ENCODE results near the gene RASSF3. TPM values are rescaled to one million over a fixed set of nuclear protein-coding genes. Genes with fewer than 3 reads are reported as not detected.

RASSF3 gene
- total RNA-seq, 1 donor from 2014 or later, result 29.5 TPM

DNA sequence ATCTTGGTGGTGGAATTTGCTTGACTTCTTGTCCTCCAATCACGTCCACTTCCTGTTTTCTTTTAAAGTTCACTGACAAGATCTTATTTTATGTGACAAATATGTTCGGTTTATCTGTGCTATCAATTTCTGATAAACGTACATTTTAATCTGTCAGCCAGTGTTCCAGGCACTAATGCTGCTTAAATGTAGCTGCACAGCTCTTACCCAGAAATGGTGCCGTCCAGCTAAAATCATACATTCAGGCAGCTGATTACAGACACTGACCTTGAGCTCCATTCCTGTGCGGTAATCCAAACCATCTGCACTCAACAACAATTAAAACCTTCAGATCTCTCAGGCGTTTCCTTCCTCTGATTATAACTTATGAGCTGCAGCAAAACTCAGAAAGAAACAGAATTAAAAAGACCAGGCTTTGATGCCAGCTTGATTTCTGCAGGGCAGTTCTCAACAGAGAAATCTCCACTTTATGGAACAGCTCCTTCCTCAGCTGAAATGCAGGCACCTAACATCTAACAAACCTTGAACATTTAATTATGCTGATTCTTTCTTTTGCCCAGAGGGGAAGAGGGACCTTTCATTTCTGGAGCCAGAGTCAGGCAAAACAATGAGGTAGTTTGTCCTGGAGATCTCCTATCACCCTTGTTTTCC lies 26.4 kb upstream of the RASSF3 start:
- TF ChIP-seq CTCF (IDR thresholded peaks at IDR 0.05) (no peak), POLR2AphosphoS5 (IDR thresholded peaks at IDR 0.05; ENCODE audit: insufficient read depth in 1 of 2, low read depth in 1 of 2) (peak in 1 of 2 donors; percentile 33), POLR2A (IDR thresholded peaks at IDR 0.05) (no peak)
- peak overlapping the region; percentile 1 for H3K27ac ChIP-seq
- no peaks in the 10 kb centered on the region for H3K36me3 ChIP-seq
- no peak overlapping the region for H3K4me3 ChIP-seq
- H3K27me3 ChIP-seq, result no peaks in the 10 kb centered on the region
- H3K9me3 ChIP-seq, result no peaks in the 10 kb centered on the region
- H3K4me1 ChIP-seq, result peaks cover 20% of the 10 kb centered on the region
- DNase-seq (ENCODE audit: extremely low spot score in 2 of 2), result no peak
- intact Hi-C loops (cut with DNase I), result no loop called here

GRCh38 chr12:64585104-64585503 lies 25.2 kb upstream of the RASSF3 start:
- H3K4me1 ChIP-seq, result peaks cover 20% of the 10 kb centered on the region
- no peak for DNase-seq (ENCODE audit: extremely low spot score in 2 of 2)
- H3K9me3 ChIP-seq, result no peaks in the 10 kb centered on the region
- intact Hi-C loops (cut with DNase I), result no loop called here
- no peak overlapping the region for H3K27ac ChIP-seq
- H3K4me3 ChIP-seq, result no peak overlapping the region
- TF ChIP-seq POLR2AphosphoS5 (IDR thresholded peaks at IDR 0.05; ENCODE audit: insufficient read depth in 1 of 2, low read depth in 1 of 2) (no peak), POLR2A (IDR thresholded peaks at IDR 0.05) (no peak), CTCF (IDR thresholded peaks at IDR 0.05) (no peak)
- no peaks in the 10 kb centered on the region for H3K27me3 ChIP-seq
- no peaks in the 10 kb centered on the region for H3K36me3 ChIP-seq

GRCh38 chr12:64587447-64587846 lies 22.8 kb upstream of the RASSF3 start:
- intact Hi-C loops (cut with DNase I), result no loop called here
- TF ChIP-seq POLR2A (IDR thresholded peaks at IDR 0.05) (no peak), POLR2AphosphoS5 (IDR thresholded peaks at IDR 0.05; ENCODE audit: insufficient read depth in 1 of 2, low read depth in 1 of 2) (no peak), CTCF (IDR thresholded peaks at IDR 0.05) (no peak)
- no peak overlapping the region for H3K4me3 ChIP-seq
- no peak for DNase-seq (ENCODE audit: extremely low spot score in 2 of 2)
- H3K9me3 ChIP-seq, result no peaks in the 10 kb centered on the region
- no peaks in the 10 kb centered on the region for H3K36me3 ChIP-seq
- H3K27ac ChIP-seq, result no peak overlapping the region
- H3K27me3 ChIP-seq, result no peaks in the 10 kb centered on the region
- peaks cover 20% of the 10 kb centered on the region for H3K4me1 ChIP-seq

DNA sequence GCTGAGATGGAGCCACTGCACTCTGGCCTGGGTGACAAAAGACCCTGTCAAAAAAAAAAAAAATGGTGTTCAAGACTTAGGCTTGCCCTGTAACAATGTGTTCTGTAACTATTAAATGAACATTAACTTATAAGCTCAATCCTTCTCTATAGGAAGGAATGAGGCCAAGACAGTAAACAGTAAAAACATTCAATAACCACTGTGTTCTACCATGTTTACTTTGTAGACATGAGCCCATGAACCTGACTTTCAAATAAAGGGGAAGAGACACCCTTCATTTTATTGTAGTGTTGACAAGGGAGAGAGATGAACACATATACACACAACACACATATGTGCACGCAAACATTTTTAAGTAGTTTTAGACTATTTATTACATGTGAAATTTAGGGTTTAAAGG lies 20.1 kb upstream of the RASSF3 start:
- Histone ChIP-seq H3K27ac (no peak overlapping the region), H3K27me3 (no peaks in the 10 kb centered on the region), H3K4me1 (no peaks in the 10 kb centered on the region), H3K36me3 (no peaks in the 10 kb centered on the region), H3K4me3 (no peak overlapping the region), H3K9me3 (no peaks in the 10 kb centered on the region)
- no peak for TF ChIP-seq CTCF (IDR thresholded peaks at IDR 0.05)
- TF ChIP-seq POLR2A (IDR thresholded peaks at IDR 0.05), result no peak
- TF ChIP-seq POLR2AphosphoS5 (IDR thresholded peaks at IDR 0.05; ENCODE audit: insufficient read depth in 1 of 2, low read depth in 1 of 2), result no peak
- DNase-seq (ENCODE audit: extremely low spot score in 2 of 2), result no peak
- intact Hi-C loops (cut with DNase I), result no loop called here
